Measurements from ENCODE around the gene IRAK2. TPM values are rescaled to one million over a fixed set of nuclear protein-coding genes. Genes with fewer than 3 reads are reported as not detected.

The IRAK2 gene, protein sequence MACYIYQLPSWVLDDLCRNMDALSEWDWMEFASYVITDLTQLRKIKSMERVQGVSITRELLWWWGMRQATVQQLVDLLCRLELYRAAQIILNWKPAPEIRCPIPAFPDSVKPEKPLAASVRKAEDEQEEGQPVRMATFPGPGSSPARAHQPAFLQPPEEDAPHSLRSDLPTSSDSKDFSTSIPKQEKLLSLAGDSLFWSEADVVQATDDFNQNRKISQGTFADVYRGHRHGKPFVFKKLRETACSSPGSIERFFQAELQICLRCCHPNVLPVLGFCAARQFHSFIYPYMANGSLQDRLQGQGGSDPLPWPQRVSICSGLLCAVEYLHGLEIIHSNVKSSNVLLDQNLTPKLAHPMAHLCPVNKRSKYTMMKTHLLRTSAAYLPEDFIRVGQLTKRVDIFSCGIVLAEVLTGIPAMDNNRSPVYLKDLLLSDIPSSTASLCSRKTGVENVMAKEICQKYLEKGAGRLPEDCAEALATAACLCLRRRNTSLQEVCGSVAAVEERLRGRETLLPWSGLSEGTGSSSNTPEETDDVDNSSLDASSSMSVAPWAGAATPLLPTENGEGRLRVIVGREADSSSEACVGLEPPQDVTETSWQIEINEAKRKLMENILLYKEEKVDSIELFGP
- total RNA-seq, result 1 to 10 TPM in 3 of 4 donors, under 1 TPM in 1; 0.29 to 8.7 (median 3.7) TPM

- Histone ChIP-seq H3K36me3 (no peaks in the 10 kb centered on the region), H3K4me1 (no peaks in the 10 kb centered on the region), H3K27ac (peak within 1 kb of the TSS; percentile 64 to 77), H3K9me3 (no peaks in the 10 kb centered on the region), H3K27me3 (no peaks in the 10 kb centered on the region), H3K4me3 (peak within 1 kb of the TSS; percentile 56 to 80)
- peak; percentile 71 to 73 for DNase-seq
- TF ChIP-seq, protein P1, sequence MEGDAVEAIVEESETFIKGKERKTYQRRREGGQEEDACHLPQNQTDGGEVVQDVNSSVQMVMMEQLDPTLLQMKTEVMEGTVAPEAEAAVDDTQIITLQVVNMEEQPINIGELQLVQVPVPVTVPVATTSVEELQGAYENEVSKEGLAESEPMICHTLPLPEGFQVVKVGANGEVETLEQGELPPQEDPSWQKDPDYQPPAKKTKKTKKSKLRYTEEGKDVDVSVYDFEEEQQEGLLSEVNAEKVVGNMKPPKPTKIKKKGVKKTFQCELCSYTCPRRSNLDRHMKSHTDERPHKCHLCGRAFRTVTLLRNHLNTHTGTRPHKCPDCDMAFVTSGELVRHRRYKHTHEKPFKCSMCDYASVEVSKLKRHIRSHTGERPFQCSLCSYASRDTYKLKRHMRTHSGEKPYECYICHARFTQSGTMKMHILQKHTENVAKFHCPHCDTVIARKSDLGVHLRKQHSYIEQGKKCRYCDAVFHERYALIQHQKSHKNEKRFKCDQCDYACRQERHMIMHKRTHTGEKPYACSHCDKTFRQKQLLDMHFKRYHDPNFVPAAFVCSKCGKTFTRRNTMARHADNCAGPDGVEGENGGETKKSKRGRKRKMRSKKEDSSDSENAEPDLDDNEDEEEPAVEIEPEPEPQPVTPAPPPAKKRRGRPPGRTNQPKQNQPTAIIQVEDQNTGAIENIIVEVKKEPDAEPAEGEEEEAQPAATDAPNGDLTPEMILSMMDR (IDR thresholded peaks at IDR 0.05), result peak; percentile 74 to 100 (median 82)
- peak; percentile 43 to 64 for TF ChIP-seq POLR2A (IDR thresholded peaks at IDR 0.05)
- intact Hi-C loops (cut with DNase I; ENCODE audit: low total_unique reads), result loop anchor here (10.0 kb wide), 1 partner anchor 50 kb away; no protein-coding TSS in a partner anchor
Observed at GRCh38 chr3:10164546-10165393, at the start of gene IRAK2. TSS of gene IRAK2 (plus strand) at chr3:10164919. CDS start at chr3:10164955, 36 bp downstream.

DNA sequence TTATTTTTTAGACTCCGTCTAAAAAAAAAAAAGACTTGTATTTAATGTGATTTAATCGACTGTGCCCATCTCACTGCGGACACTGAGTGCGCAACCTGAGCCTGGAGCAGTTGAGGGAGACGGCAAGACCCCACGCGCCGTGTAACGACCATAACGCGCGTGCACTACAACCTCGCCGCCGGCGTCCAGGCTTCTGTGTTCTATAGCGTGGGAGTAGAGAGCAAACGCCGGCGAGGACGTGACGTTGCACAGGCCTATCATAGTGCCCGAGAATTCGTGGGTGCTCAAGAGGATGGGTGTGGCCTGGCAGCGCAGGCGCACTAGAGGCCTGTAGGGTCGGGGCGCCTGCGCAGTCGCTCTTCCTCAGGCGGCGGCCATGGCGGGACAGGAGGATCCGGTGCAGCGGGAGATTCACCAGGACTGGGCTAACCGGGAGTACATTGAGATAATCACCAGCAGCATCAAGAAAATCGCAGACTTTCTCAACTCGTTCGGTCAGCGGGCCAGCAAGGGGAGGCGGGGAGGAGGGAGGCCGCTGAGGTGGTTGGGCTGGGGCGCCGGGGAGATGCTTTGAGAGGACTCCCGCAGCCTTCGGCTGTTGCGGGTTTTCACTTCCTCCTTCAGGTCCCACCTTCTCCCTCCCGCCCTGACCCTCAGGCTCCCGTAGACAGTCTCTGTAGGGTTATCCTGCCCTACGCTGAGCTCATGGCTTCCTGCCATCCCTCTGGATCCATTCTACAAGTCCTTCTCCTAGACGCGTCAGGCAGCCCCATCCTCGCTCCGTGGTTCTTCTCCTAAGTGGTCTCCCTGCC lies 49.2 kb upstream of the IRAK2 start, which contains the start of gene BRK1:
TSS of gene BRK1 (plus strand) at position 350 of the 812 bp plus-strand sequence. CDS start at position 377, 27 bp downstream.
- intact Hi-C loops (cut with DNase I; ENCODE audit: low total_unique reads), result no loop called here
- Histone ChIP-seq H3K27ac (peak within 1 kb of the TSS; percentile 79 to 83), H3K36me3 (no peaks in the 10 kb centered on the region), H3K27me3 (no peaks in the 10 kb centered on the region), H3K9me3 (no peaks in the 10 kb centered on the region), H3K4me3 (peak within 1 kb of the TSS; percentile 73 to 97), H3K4me1 (peaks cover 11 to 12% of the 10 kb centered on the region in 2 donors)
- peak; percentile 94 to 96 for DNase-seq
- TF ChIP-seq, protein P1 (IDR thresholded peaks at IDR 0.05), result peak in 3 of 4 experiments; percentile 10 to 29 (median 21)
- TF ChIP-seq POLR2A (IDR thresholded peaks at IDR 0.05), result peak; percentile 80 to 86

DNA sequence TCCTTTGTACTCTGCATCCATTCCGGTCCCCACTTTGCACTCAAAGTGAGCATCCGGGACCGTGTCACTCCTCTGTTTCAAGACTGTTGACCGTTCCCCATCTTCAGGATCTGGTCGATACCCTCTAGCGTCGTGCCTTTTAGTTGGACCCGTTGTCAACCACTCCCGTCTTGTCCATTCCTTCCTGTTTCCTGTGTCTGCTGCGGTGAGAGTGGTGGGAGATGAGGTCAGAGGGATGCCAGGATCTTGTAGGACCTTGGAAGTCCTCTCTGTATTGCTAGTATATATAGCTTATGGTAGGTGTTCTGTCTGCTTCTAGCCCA lies 48.6 kb upstream of the IRAK2 start:
- Histone ChIP-seq H3K27ac (peak overlapping the region; percentile 79 to 83), H3K36me3 (no peaks in the 10 kb centered on the region), H3K27me3 (no peaks in the 10 kb centered on the region), H3K9me3 (no peaks in the 10 kb centered on the region), H3K4me3 (peak overlapping the region; percentile 73 to 97), H3K4me1 (peaks cover 11 to 12% of the 10 kb centered on the region in 2 donors)
- TF ChIP-seq POLR2A (IDR thresholded peaks at IDR 0.05), result no peak
- TF ChIP-seq, protein P1 (IDR thresholded peaks at IDR 0.05), result no peak
- intact Hi-C loops (cut with DNase I; ENCODE audit: low total_unique reads), result no loop called here
- no peak for DNase-seq

GRCh38 chr3:10116928-10117327 lies 47.8 kb upstream of the IRAK2 start:
- Histone ChIP-seq H3K4me1 (peaks cover 11 to 12% of the 10 kb centered on the region in 2 donors), H3K36me3 (no peaks in the 10 kb centered on the region), H3K27ac (no peak overlapping the region), H3K9me3 (no peaks in the 10 kb centered on the region), H3K4me3 (peak overlapping the region in 1 of 2 donors; percentile 73), H3K27me3 (no peaks in the 10 kb centered on the region)
- TF ChIP-seq, protein P1 (IDR thresholded peaks at IDR 0.05), result no peak
- TF ChIP-seq POLR2A (IDR thresholded peaks at IDR 0.05), result no peak
- DNase-seq, result no peak
- intact Hi-C loops (cut with DNase I; ENCODE audit: low total_unique reads), result no loop called here

All from uterus (tissue), 4 donors.